ACHN (cell line): ENCODE results near the gene PDE8A.
"Not testable (repeated sequence)": the region's sequence is repeated elsewhere in the genome, so short reads cannot be mapped to it uniquely, and the experiment has no call there.

Experiments
- DNase-seq: peaks from one replicate; pipeline ENCODE4 v3.0.0-alpha.2; 2015
- in situ Hi-C: cut with HindIII; loops from 2 replicates; pipeline ENCODE4 v1.10.0; 2017; ENCODE audit warnings: low sequenced_read_pairs, low pct_ligation_motif_present, low pct_unique_long_range_greater_than_20kb

PDE8A gene

DNA sequence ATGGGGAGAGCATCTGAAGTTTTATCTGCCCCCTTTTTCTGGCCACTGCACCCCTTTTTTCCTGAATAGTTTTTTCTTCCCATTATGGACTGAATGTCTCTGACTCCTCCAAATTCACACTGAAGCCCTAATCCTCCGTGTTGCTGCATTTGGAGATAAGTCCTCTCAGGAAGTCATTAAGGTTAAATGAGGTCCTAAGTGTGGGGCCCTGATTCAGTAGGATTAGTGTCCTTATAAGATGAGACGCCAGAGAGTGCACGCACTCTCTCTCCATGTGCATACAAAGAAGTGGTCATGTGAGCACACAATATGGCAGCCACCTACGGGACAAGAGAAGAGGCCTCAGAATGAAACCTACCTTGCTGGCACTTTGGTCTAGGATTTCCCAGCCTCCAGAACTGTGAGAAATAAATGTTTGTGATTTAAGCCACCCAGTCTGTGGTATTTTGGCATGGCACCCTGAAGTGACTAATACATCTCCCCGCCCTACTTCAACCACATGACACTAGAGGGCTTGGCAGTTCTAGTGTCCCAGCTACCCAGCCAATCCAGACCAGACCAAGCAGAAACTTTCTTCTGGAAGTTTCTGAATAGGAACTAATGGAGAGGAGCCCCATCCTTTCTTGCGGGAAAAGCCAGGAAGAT, 191.3 kb downstream of the PDE8A start:
- DNase-seq: no peak
- in situ Hi-C loops: no loop called here

DNA sequence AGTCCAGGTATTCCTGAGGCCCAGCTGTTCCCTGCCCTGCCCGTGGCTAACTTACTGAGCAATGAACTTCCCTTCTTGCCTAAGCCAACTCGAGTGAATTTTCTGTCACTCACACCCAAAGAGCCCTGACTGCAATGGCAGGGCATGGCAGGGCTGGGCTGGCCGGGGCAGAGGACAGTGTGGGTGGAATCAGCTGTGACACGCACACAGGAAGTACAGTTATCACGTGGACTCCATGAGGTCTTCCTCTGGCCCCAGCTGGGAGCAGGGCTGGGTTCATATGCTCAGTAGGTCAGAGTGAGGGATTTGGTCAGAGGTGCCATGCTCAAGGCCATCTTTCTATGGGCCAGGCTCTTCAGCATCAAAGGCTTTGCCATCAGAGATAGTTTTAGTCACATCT, 192.0 kb downstream of the PDE8A start:
- in situ Hi-C loops, DNase-seq: not testable (repeated sequence)

DNA sequence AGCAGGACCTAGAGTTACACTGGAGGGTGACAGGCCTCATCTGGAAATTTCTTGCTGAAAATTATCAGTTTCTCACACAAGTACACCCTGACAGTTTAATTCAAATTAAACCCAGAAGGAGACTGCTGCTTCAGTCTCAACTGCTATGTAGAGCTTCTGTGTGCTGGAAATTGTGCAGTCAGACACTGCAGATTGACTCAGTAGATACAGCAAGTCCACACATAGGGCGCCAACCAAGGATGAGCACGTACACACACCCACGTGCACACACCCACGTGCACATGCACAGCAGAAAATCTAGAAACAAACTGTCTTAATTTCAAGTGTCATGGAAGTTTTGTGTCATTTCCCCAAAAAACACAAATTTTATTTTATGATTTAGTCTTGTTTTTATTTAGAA, 192.9 kb downstream of the PDE8A start:
- no peak for DNase-seq

DNA sequence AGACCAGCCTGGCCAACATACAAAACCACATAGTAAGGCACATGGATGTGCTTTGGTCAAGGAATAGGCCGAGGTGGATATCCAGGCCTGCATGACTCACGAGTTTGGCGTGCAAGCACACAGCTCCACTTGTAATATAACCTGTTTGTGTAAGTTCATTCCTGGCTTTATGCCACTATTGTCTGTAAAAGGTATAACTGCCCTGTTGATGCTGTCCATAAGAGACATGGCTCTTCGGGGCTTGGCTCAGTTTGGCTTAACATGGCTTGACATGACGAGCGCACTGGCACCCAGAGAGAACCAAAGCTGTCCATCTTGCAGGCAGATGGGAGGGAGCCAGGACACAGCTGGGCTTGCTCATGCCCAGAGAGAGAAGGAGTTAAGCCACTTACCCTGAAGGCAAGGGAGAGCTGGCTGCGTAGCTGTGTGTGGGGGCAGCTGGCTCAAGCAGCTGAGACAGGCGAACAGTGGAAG, 195.4 kb downstream of the PDE8A start:
- peak; percentile 18 for DNase-seq
- in situ Hi-C loops: not testable (repeated sequence)

More for the DNA sequence above, 192.9 kb downstream of the PDE8A start:
- in situ Hi-C loops: no loop called here

DNA sequence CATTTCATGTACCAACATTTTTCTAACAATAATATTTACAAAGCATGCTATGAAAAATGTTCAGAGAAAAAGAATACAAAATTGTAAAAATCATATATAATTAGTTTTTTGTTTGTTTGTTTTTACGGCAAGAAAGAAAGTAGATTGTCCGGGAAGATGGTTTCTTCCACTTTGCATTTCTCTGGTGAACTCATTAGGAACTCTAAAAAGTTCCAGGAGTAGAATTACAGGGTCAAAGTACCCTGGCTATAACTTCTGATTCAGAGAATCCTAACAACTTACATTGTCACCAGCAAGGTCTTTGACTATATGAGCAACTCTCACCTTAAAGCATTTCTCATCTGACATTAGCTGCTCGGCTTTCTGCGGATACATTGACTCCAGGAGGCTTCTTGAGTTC, 196.7 kb downstream of the PDE8A start:
- no peak for DNase-seq
- in situ Hi-C loops: no loop called here

DNA sequence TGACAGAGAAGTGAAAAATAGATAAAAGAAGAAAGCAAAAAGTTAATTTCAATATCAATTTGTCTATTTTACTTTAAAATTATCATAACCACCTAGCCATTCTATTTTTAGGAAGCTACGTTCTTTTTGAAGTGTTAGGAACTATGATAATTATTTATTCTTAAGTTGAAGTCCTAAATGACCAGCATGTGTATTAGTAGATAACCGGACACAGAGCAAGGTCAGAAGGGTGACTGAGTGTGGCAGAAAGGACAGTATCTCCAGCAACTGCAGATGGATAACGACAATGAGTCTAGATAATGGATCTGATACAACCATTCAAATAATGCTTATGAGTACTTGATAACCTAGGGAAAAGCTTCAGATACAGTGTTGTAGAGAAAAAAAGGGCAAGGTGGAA, 198.0 kb downstream of the PDE8A start:
- no peak for DNase-seq
- in situ Hi-C loops: no loop called here

DNA sequence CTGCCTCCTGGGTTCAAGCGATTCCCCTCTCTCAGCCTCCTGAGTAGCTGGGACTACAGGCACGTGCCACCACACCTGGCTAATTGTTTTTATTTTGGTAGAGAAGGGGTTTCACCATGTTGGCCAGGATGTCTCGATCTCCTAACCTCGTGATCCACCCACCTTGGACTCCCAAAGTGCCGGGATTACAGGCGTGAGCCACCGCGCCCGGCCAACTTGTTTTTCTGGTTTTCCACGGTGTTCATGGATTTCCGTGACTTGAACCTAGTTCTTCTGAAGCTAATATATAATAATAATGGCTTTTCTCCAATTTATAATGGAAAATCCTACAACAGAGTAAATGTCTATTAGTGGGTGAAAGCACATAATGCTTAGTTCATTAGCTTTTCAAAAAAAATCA, 203.7 kb downstream of the PDE8A start:
- in situ Hi-C loops, DNase-seq: not testable (repeated sequence)

DNA sequence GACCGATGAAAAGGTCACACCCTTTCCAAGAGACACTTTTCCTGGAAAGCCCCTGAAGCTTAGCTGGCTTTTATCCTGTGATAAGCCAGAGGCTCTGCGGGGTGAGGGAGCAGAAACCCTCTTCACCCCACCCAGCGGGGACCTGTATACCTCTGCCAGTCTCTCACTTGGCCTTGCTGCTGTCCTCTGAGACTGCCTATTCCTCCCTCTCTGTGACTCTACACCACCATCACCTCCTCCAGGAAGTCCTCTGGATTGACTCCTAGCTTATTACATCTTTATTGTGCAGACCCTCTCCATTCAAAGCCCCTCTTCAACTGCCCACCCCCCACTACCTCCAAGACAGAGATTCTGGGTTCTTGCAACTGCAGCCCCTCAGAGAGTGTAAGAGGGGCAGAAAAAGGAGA, 206.5 kb downstream of the PDE8A start:
- DNase-seq, in situ Hi-C loops: not testable (repeated sequence)
